SK-N-DZ (cell line): ENCODE measurements around the gene MATR3.
"Not testable (repeated sequence)": the region's sequence is repeated elsewhere in the genome, so short reads cannot be mapped to it uniquely, and the experiment has no call there.

Source experiments
- DNase-seq: peaks from one replicate; pipeline ENCODE4 v3.0.0-alpha.2; 2015; ENCODE audit warnings: low spot score

MATR3 gene

DNA sequence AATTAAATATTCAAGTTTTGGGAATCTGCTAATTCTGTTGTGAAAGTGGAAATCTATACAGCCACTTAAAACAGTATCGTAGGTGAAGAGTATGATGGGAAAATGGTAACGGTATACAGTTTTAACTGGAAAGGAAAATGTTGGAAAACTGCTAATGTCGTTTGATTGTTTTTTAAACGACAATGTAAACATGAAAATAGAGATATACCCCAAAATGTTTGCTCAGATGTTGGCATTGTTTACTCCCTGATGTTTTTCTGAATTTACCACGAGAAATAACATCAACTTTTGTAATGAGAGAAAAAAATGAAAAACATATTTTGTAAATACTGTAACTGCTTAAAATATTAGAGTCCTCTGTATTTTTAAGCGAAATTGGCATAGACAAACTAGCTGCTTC lies 2.7 kb downstream of the MATR3 start:
- DNase-seq = no peak

DNA sequence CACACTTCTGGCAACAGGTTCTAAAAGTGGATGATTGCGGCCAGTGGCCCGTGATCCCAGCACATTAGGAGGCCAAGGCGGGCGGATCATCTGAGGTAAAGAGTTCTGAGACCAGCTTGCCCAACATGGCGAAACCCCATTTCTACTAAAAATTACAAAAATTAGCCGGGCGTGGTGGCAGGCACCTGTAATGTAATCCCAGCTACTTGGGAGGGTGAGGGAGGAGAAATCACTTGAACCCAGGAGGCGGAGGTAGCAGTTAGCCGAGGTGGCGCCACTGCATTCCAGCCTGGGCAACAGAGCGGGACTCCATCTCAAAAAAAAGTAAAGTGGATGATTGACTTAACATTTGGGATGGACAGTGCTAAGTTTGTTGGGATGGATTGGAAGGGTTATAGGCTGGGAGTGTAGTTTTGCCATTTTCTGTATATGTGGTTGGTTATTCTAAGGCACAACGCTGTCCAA lies 3.4 kb downstream of the MATR3 start:
- DNase-seq = no peak

DNA sequence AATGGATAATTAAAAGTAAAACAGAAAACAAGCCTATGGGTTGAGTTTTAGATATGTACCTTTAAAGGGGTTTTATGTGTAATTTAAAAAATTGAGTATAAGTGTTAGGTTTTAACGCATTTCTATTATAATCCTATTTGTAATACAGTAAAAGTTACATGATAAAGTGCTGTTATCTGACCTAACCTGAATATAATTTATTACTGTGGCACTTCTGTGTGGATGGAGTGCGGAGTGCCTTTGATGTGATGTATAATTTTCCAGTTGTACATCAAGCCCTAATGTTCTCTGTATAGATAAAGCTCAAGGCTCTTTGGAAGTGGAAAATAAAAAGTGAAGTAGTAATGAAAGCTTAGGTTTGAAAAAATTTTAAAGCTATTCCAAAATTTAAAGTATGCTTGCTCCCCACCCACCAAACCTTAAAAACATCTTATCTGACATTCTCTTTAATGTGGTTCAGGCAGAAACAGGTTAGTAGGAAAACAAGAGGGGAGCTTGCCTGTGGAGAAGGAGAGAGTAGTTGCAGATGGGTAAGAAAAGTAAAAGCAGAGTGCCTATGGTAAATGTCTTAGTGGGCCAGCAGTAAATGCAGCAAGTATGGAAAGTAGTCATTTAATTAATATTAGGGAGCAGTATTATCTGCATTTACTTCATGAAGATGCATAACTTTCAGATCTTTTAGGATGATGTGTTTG lies 4.0 kb downstream of the MATR3 start:
- no peak for DNase-seq

DNA sequence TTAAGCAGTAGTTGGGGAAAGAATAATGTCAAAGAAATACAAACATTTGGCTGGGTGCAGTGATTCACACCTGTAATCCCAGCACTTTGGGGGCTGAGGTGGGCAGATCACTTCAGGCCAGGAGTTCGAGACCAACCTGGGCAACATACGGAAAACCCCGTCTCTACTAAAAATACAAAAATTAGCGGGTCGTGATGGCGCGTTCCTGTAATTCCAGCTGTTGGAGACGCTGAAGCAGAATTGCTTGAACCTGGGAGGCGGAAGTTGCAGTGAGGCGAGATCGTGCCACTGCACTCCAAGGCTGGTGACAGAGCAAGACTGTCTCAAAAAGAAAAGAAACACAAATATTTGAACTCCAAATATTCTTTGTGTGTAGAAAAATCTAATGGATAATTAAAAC lies 4.7 kb downstream of the MATR3 start:
- DNase-seq = no peak

DNA sequence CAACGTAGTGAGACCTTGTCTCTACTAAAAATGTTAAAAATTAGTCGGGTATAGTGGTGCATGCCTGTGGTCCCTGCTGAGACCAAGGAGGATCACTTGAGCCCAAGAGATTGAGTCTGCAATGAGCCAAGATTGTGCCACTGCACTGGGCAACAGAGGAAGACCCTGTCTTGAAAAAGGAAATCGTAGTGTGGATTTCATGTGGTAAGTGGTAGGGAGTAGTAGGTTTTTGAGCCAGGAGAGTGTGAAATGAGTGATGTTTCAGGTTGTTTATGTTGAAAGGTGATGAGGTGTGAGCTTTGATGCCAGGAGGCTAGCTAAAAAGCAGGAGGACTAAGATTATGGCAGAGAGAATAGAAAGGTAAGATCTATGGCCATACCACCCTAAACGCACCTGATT lies 5.9 kb downstream of the MATR3 start:
- no peak for DNase-seq

DNA sequence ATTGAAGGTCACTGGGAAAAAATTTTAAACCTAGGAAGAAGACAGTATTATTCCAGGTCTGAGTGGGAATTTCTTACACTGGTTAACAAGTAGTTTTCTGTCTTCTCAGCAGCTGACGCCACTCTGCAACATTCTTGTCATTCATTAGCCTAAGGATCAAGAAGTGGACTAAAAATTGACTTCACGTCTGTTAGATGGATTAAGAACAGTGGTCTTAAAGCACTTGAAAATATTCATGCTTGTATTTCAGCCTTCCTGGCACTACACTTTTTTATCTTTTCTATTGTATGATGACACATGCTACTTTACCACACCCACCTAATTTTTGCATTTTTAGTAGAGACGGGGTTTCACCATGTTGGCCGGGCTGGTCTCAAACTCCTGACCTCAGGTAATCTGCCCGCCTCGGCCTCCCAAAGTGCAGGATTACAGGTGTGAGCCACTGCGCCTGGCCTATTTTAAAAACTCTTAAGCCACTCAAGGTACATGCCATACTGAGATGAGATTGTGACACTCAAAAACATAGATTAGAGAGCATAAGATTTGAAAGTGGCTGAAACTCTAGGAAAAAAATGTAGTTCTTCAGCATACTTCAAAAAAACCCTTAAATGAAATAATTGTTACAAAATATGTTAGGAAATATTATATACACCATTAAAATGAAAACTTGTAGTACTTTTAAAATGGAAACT lies 8.4 kb downstream of the MATR3 start:
- no peak for DNase-seq

DNA sequence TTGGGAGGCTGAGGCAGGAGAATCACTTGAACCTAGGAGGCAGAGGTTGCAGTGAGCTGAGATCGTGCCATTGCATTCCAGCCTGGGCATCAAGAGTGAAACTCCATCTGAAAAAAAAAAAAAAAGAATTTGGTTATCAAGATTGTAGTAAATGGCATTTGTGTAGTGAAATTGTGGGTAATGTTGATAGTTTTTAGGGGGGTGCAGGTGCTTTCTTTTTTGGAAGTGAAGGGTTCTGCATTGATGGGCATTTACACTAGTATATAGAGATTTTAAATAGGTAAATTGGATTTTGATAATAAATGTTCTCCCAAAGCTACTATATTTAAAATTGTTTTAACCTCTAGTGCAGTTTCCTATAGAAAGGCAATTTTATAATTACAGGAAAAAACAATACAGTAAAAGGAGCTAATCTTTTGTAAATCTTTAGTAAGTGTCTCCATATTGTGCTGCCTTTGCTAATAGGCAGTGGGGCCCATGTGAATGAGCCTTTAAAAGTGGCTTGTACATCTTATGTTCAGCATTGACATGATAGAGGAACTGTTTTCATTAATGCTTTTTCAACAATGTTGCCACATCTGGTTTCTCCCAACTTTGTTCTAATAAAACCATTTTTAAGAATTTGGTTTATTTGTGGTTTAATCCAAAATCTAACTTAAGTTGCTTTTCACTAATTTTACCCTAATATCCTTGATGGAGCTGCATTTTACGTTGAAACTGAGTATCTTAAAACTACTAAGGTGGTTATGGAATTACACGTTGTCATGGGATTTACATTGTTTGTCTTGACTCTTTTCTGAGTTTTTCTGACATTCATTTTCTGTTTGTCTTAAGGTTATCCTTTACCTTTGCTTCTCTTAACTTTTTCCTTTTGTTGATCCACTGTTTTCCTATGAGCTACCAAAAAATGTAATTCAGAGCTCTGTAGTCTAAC lies 11.1 kb downstream of the MATR3 start:
- no peak for DNase-seq

DNA sequence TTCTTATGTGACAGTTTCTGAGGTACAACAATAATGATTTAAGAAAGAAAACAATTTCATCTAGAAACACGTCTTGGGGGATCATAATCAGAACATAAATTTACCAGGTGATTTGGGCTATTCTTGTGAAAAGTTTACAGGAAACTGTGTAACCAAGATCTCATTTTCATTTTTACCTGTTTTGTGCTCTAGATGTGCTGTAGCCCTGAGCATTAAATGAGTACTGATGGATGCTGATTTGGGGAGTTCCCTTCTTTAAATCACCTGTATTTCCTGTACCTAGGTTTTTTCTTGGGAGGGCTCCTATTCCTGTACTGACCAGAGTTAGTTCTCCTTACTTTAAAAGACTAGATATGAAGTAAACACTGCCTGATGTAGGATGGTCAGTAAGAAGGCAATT lies 12.7 kb downstream of the MATR3 start:
- no peak for DNase-seq

DNA sequence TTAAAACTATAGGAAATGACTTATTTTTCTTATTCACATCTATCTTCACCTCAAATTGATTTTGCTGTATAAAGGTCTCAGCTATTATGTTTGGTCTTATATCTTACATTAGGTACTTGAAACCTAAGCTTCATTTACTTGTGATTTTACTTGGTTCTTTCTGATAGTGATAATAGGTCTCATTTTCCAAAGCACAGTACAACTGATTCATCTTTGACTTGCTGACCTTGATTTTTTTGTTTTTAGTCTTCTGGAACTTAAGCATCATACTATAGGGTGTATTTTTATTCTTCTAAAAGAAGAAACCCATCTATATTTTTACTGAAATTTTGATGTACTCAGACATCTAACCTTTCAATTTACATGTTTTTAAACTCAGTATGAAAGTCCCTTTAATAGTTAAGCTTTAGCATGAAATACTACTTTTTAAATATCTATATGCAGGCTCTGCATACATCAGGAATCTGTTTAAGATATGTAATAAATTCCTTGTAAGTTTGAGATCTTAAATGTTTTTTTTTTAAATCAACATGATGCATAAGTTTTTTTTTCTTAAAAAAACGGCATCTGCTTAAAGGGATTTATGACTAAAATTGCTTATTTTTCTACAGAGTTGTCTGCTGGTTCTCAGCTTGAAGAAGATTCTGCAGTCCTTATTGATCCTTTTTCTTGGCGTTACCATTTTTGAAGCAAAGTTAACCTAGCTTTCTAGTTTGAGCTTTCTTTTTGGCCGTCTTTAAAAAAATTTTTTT lies 13.3 kb downstream of the MATR3 start:
- no peak for DNase-seq

DNA sequence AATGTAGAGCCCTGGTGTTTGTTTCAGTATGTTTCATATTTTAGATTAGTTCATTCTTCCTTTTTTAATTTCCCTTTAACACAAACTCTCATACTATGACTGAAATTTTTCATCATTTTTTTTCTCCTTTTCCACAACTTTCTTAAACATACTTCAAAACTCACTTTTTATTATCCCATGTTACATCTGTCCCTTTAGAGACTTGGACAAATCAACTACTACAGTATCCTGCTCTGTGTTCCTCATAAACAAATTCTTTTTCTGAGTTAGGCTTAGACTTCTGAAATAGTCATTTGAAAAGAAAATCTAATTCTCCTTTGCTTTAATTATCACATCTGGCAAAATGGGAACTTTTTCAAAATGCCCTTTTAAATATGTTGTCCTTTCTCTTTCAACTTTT lies 15.3 kb downstream of the MATR3 start:
- DNase-seq = no peak

DNA sequence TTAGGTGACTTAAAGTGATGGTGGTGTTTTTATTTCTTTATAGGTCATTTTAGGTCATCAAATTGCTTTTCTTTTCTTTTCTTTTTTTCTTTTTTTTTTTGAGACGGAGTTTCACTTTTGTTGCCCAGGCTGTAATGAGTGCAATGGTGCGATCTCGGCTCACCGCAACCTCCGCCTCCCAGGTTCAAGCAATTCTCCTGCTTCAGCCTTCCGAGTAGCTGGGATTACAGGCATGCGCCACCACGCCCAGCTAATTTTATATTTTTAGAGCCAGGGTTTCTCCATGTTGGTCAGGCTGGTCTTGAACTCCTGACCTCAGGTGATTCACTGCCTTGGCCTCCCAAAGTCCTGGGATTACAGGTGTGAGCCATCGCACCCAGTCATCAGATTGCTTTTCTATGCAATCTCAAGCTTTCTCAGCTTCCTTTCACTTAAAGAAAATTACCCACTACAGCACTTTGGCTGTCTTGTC lies 17.2 kb downstream of the MATR3 start:
- DNase-seq = not testable (repeated sequence)

DNA sequence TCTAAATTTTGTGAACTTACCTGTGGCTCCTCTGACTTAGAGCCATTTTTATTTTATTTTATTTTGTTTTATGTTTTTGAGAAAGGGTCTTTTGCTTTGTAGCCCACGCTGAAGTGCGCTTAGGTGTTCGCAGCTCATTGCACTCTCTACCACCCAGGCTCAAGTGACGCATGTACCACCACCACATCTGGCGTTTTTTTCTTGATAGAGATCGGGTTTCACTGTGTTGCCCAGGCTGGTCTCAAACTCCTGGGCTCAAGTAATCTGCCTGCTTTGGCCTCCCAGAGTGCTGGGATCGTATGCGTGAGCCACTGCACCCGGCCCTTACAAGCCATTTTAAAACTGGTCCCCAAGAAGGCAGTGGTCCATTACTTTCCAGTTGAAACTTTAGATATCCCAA lies 18.5 kb downstream of the MATR3 start:
- peak; percentile 16 for DNase-seq

DNA sequence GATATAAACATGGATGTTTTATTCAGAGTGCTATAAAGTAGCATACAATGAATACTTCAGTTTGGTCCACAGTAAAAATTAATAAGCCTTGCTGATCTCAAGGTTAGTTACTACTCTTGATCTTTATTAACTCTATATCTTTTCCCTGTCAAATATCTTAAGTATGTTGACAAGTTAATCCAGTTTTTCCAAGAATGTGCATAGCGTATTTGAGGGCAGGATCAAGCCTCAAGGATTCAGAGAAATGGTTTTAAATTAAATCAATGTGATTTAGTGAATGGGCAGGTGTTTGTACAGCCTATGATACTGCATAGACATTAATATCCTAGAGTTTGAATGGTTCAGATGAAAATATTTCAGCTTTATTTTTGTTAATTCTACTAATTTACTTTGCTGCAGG lies 20.7 kb downstream of the MATR3 start:
- DNase-seq = no peak

DNA sequence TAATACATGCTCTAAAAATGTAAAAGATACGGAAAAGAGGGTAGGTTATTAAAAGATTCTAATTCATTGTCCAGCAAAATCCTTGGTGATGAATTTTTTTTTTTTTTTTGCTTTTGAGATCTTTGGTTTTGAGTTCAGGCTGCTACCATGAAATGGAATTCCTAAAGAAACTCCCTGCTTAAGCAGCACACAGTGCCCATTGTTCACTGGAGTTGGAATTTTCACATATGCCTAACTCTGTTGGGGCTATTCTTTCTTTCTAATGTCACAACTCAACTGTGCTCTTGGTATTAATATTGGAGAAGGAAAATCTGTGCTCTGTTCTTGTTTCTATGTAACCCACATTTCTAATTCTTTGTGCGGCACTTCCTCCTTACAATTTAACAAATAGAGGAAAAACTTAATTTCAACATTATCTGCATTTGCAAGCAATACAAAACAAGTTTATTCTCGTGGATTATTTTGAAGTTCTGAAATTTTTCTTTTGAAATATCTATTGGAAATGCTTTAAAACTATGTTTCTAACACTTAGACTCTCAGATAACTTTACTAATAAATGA lies 21.6 kb downstream of the MATR3 start:
- no peak for DNase-seq

DNA sequence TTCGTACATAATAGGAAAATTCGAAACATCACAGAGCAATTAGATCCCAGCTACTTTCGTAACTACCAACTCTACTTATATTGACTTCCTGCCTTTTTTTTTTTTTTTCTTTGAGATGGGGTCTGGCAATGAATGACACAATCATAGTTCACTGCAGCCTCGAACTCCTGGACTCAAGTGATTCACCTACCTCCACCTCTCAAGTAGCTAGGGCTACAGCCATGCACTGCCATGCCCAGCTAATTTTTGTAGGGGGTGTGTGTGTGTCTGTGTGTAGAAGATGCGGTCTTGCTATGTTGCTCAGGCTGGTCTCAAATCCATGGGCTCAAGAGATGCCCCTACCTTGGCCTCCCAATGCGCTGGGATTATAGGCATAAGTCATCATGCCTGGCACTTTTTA lies 42.3 kb downstream of the MATR3 start:
- DNase-seq = no peak

DNA sequence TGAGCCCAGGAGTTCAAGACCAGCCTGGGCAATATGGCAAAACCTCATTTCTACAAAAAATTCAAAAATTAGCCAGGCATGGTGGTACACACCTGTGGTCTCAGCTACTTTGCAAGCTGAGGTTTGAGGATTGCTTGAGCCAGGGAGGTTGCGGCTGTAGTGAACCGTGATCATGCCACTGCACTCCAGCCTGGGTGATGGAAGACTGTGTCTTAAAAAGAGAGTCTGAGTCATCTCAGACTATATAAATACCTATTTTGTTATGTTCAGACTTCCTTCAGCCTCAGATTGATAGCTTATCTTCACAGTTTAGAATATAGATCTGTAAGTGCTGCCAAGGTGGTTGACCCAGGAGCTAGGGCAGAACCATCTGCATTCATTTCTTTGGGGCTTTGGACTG lies 46.5 kb downstream of the MATR3 start:
- DNase-seq = no peak

DNA sequence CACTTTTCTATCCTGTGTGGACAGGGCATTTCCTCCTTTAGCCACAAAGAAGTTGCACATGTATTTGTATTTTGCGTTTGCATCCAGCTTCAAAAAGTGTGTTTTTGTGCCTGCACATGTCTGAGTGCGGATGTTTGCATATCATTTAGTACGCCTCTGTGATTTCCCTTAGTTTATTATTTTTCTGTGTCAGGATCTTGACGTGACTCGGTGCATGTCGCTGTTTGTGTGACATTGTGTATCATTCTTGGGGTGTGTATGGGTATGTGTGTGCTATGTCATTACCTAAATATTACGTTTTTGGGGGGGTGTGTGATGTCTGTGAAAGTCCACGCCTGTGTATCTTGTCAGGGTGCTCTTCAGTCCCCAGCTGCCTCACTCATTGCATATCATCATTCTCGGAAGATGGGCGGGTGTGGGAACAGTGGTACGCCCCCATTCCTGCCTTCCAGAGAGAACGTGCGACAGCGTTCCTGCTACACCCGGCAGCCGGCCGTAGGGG lies 47.7 kb downstream of the MATR3 start:
- no peak for DNase-seq

DNA sequence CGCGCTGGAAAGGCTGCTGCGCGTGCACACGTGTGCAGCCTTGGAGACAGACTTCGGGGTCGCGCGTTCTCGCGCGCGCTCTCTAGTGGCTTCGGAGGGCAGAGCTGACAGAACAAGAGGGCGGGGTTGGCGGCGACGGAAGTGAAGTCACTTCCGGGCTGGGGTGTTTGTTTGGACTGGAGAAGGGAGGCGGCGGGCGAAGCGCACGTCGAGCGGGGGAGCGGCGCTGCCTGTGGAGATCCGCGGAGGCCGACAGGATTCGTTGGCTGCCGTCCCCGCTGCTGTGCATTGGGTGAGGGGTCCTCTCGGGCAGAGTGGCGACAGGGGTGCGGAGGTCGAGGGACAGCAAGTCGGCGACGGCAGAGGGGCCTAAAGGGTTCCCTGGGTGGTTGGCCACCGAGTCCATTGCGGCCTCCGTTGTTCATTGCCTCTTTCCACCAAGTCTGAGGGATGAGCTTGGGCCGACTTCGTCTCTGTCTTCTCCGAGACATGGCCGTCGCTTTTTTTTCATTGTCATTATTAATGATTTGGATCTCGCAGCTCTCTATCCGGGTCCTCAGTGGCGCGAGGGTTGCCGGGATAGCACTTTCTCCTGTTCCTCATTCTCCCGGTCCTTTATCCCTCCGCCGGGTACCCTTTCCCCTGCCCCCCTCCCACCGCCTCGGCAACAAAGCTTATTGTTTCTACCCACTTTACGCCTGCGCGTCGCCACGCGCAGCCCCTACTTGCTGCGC lies 48.3 kb downstream of the MATR3 start, which contains the start of gene PAIP2:
Gene PAIP2, plus strand, starts transcription at position 166 of the 734 bp plus-strand sequence. CDS start 21,931 bp downstream, outside the sequence.
- peak; percentile 98 for DNase-seq

DNA sequence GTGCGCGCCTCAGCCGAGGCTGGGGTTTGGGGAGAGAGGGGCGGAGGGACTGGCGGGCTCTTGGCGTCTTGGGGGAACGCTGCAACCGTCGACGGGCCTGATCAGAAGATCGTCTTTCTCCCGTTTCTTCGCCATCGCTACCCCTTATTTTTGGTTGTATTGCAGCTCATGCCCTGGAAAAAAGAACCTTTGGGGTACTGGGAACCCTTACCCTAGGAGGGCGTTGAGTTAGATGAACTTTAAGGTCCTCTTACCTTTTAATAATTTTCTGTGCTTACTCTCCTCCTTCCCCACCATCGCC lies 48.8 kb downstream of the MATR3 start:
- DNase-seq = no peak

DNA sequence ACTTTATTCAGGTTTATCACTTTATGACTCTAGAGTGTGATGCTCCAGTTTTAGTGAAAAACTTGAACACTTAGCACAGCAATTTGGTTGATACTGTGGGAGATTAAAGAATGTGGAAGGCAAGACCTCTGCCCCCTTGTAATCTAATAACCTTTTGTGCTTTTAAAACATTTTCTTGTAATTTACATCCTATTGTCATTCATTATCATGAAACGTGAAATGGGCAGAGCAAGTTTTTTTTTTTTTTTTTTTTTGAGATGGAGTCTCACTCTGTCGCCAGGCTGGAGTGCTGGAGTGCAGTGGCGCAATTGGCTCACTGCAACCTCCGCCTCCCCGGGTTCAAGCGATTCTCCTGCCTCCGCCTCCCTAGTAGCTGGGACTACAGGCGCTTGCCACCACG lies 49.9 kb downstream of the MATR3 start:
- DNase-seq = no peak
